ENCODE results near the gene FAM237A. TPM values are rescaled to one million over a fixed set of nuclear protein-coding genes. Genes with fewer than 3 reads are reported as not detected.

Gene FAM237A
- total and polyA plus RNA-seq, 4 donors: not detected

DNA sequence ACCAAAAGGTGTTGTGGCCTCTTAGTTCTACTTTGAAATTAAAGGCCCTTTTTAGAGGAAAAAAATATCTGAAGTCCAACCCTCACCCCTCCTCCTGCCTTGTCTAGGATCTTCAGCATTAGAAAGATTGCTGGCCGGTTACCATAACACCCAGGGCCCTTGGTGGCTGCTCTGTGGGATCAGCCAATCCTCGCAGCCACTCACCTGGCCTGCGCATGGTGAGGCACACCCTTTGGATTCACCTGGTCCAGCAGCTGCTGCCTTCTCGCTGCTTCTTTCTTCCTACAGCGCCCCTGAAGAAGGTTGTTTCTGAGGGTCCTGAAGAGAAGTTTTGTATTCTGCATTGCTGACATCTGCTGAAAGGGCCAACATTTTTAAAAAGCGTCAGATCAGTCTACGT, 50.7 kb downstream of the FAM237A start:
- H3K9me3 ChIP-seq (ENCODE audit: control insufficient read depth in 4 of 4, low read length in 3 of 4): no peaks in the 10 kb centered on the region
- no peaks in the 10 kb centered on the region for H3K27me3 ChIP-seq (ENCODE audit: control insufficient read depth in 4 of 4, insufficient read depth in 4 of 4, low read length in 3 of 4)
- H3K4me3 ChIP-seq (ENCODE audit: low read depth in 1 of 3, low read length in 3 of 3): no peak overlapping the region
- TF ChIP-seq RAD21 (IDR thresholded peaks at IDR 0.05): no peak
- no peaks in the 10 kb centered on the region for H3K36me3 ChIP-seq (ENCODE audit: control insufficient read depth in 4 of 4, insufficient read depth in 3 of 4, low read depth in 1 of 4, low read length in 3 of 4)
- DNase-seq (ENCODE audit: low spot score): no peak
- H3K27ac ChIP-seq (ENCODE audit: low read depth in 1 of 2, low read length in 2 of 2): no peak overlapping the region
- H3K4me1 ChIP-seq (ENCODE audit: control insufficient read depth in 4 of 4, insufficient read depth in 4 of 4, low read length in 3 of 4): no peaks in the 10 kb centered on the region
- WGBS: 75% methylated on average over 7 of the region's 7 CpGs
- no peak overlapping the region for H3K9ac ChIP-seq (ENCODE audit: low read depth in 1 of 2, low read length in 2 of 2)

DNA sequence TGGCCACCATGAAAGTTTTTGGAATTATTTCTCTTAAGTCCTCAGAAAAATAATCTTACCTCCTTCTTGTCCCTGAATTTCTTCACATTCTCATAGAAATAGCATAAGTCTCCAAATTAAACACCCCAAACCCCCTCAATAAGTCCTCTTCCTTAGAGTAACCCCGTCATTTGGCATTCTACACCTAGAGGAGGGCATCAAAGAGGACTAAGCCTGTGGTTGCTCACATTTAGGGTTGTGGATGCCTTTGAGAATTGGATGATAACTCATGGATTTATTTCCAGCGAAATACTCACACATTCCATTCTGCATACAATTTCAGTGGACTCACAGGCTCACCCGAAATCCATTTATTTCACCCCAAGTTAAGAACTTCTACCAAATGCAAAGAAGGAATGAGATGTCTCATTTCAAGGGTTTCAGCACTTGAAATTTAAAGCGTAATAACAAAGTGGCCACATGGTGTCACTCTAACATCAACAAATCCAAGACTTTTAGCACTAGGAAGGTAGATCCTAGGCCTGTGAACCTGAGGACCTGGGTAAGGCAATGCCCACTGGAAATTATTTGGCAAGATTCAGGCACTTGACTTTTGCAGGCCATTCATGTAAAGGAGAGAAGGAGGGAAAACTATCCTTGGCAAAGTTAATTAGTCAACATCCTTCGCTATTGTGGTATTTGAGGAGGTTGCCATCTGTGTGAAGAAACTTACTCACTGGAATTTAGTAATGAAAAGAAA, 51.3 kb downstream of the FAM237A start:
- no peaks in the 10 kb centered on the region for H3K27me3 ChIP-seq (ENCODE audit: control insufficient read depth in 4 of 4, insufficient read depth in 4 of 4, low read length in 3 of 4)
- no peak overlapping the region for H3K27ac ChIP-seq (ENCODE audit: low read depth in 1 of 2, low read length in 2 of 2)
- no peak overlapping the region for H3K4me3 ChIP-seq (ENCODE audit: low read depth in 1 of 3, low read length in 3 of 3)
- H3K9ac ChIP-seq (ENCODE audit: low read depth in 1 of 2, low read length in 2 of 2): no peak overlapping the region
- no peak for TF ChIP-seq HNF4A (conservative IDR thresholded peaks at IDR 0.05)
- TF ChIP-seq NR2F2 (IDR thresholded peaks at IDR 0.05): no peak
- peak; percentile 66 for TF ChIP-seq CTCF (IDR thresholded peaks at IDR 0.05; ENCODE audit: low read depth, low read length, missing input control)
- TF ChIP-seq RAD21 (IDR thresholded peaks at IDR 0.05): peak; percentile 88 to 90
- no peak for TF ChIP-seq YY1 (IDR thresholded peaks at IDR 0.05)
- WGBS: 29% methylated on average over 5 of the region's 5 CpGs
- H3K4me1 ChIP-seq (ENCODE audit: control insufficient read depth in 4 of 4, insufficient read depth in 4 of 4, low read length in 3 of 4): no peaks in the 10 kb centered on the region
- no peak for DNase-seq (ENCODE audit: low spot score)
- no peaks in the 10 kb centered on the region for H3K9me3 ChIP-seq (ENCODE audit: control insufficient read depth in 4 of 4, low read length in 3 of 4)
- H3K36me3 ChIP-seq (ENCODE audit: control insufficient read depth in 4 of 4, insufficient read depth in 3 of 4, low read depth in 1 of 4, low read length in 3 of 4): no peaks in the 10 kb centered on the region

DNA sequence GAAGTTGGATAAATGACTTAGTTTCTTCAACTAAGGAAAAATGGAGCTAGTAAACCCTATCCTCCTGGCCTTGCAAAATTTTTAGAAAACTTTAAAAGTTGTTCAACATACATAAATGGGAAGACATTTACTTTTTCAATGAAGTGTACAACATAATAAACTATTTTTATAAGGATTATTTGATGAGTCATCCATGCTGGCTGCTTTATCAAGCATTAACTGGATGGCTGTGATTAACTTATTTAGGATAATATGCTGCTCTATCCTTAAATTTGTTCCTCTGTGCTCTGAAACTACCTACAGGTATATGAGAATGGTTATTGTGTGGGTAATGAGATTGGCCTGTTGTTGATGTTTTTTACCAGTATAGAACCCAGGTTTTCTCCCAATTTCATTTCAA, 54.6 kb downstream of the FAM237A start:
- TF ChIP-seq FOXA2 (IDR thresholded peaks at IDR 0.05): no peak
- TF ChIP-seq RAD21 (IDR thresholded peaks at IDR 0.05): no peak
- TF ChIP-seq, protein P1, sequence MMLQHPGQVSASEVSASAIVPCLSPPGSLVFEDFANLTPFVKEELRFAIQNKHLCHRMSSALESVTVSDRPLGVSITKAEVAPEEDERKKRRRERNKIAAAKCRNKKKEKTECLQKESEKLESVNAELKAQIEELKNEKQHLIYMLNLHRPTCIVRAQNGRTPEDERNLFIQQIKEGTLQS (IDR thresholded peaks at IDR 0.05): no peak
- no peak for TF ChIP-seq TAF1 (conservative IDR thresholded peaks at IDR 0.05)
- TF ChIP-seq GABPA (IDR thresholded peaks at IDR 0.05 in 1 of 2, conservative IDR thresholded peaks at IDR 0.05 in 1 of 2): no peak
- TF ChIP-seq HNF4G (IDR thresholded peaks at IDR 0.05): no peak
- no peak for TF ChIP-seq NR2F2 (IDR thresholded peaks at IDR 0.05)
- no peak for TF ChIP-seq ZBTB33 (IDR thresholded peaks at IDR 0.05)
- no peak for TF ChIP-seq RXRA (IDR thresholded peaks at IDR 0.05)
- TF ChIP-seq CTCF (IDR thresholded peaks at IDR 0.05; ENCODE audit: low read depth, low read length, missing input control): no peak
- TF ChIP-seq YY1 (IDR thresholded peaks at IDR 0.05): no peak
- TF ChIP-seq, protein P2, sequence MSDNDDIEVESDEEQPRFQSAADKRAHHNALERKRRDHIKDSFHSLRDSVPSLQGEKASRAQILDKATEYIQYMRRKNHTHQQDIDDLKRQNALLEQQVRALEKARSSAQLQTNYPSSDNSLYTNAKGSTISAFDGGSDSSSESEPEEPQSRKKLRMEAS (IDR thresholded peaks at IDR 0.05): no peak
- no peak for TF ChIP-seq EGR1 (IDR thresholded peaks at IDR 0.05; ENCODE audit: low read depth in 2 of 2)
- TF ChIP-seq HNF4A (conservative IDR thresholded peaks at IDR 0.05): no peak
- no peak for TF ChIP-seq SP1 (IDR thresholded peaks at IDR 0.05)
- TF ChIP-seq FOXA1 (IDR thresholded peaks at IDR 0.05): no peak
- TF ChIP-seq, protein P3, sequence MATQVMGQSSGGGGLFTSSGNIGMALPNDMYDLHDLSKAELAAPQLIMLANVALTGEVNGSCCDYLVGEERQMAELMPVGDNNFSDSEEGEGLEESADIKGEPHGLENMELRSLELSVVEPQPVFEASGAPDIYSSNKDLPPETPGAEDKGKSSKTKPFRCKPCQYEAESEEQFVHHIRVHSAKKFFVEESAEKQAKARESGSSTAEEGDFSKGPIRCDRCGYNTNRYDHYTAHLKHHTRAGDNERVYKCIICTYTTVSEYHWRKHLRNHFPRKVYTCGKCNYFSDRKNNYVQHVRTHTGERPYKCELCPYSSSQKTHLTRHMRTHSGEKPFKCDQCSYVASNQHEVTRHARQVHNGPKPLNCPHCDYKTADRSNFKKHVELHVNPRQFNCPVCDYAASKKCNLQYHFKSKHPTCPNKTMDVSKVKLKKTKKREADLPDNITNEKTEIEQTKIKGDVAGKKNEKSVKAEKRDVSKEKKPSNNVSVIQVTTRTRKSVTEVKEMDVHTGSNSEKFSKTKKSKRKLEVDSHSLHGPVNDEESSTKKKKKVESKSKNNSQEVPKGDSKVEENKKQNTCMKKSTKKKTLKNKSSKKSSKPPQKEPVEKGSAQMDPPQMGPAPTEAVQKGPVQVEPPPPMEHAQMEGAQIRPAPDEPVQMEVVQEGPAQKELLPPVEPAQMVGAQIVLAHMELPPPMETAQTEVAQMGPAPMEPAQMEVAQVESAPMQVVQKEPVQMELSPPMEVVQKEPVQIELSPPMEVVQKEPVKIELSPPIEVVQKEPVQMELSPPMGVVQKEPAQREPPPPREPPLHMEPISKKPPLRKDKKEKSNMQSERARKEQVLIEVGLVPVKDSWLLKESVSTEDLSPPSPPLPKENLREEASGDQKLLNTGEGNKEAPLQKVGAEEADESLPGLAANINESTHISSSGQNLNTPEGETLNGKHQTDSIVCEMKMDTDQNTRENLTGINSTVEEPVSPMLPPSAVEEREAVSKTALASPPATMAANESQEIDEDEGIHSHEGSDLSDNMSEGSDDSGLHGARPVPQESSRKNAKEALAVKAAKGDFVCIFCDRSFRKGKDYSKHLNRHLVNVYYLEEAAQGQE (IDR thresholded peaks at IDR 0.05): no peak
- TF ChIP-seq JUND (IDR thresholded peaks at IDR 0.05): no peak
- Histone ChIP-seq H3K27ac (ENCODE audit: low read depth in 1 of 2, low read length in 2 of 2) (no peak overlapping the region), H3K4me3 (ENCODE audit: low read depth in 1 of 3, low read length in 3 of 3) (no peak overlapping the region), H3K9me3 (ENCODE audit: control insufficient read depth in 4 of 4, low read length in 3 of 4) (no peaks in the 10 kb centered on the region), H3K36me3 (ENCODE audit: control insufficient read depth in 4 of 4, insufficient read depth in 3 of 4, low read depth in 1 of 4, low read length in 3 of 4) (no peaks in the 10 kb centered on the region), H3K4me1 (ENCODE audit: control insufficient read depth in 4 of 4, insufficient read depth in 4 of 4, low read length in 3 of 4) (no peaks in the 10 kb centered on the region), H3K9ac (ENCODE audit: low read depth in 1 of 2, low read length in 2 of 2) (no peak overlapping the region), H3K27me3 (ENCODE audit: control insufficient read depth in 4 of 4, insufficient read depth in 4 of 4, low read length in 3 of 4) (peaks cover 0 to 5% (median 1%) of the 10 kb centered on the region in 4 donors)
- DNase-seq (ENCODE audit: low spot score): no peak

All from liver (tissue), 9 donors.